HG03039 (cell line): ENCODE results near the gene FCSK.

ENCODE experiments used
- ATAC-seq: cut with Tn5 transposase; IDR thresholded peaks from one replicate; pipeline ENCODE4 v1.9.1; 2021; ENCODE audit warnings: mild to moderate bottlenecking, moderate library complexity; ENCODE audit not compliant: unreplicated experiment

The FCSK gene

DNA sequence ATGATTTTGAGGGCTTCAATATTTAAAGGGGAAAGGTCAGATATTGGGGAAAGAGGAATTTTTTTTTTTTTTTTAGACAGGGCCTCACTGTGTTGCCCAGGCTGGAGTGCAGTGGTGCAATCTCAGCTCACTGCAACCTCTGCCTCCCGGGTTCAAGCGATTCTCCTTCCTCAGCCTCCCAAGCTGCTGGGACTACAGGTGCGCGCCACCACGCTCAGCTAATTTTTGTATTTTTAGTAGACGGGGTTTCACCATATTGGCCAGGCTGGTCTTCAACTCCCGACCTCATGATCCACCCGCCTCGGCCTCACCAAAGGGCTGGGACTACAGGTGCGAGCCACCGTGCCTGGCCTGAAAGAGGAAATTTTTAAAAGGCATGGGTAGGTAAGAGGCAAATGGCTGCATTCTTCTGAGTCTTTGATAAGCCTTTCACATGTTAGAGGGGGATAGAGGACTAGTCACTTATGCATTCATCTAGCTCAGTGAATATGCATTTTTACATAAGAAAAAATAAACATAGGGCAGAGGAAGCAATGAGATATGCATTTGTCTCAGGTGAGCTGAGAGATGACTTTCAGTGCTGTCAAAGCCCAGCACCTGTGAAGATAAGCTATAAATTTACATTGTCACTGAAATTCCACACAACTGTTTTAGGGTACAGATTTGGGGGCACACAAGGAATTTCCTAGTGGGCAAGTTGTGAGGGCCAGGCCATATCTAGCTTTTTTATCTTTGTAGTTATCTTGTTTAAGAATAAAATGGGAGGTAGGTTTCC lies 1.1 kb upstream of the FCSK start:
- ATAC-seq = no peak

DNA sequence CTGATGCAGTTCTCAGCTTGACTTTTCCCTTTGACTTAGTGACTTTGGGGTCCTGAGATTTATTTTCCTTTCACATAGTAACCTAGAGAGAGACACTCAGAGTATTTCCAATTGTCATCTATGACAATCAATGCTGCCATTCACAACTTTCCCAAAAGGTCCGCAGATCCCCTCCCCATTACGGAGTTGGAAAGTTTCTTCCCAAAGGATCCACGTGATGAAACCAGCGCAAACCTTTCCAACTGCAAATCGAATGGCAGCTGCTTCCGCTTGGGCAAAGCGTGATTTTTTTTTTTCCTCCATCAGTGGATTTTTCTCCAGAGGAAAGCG lies 538 bp upstream of the FCSK start:
- ATAC-seq = no peak

DNA sequence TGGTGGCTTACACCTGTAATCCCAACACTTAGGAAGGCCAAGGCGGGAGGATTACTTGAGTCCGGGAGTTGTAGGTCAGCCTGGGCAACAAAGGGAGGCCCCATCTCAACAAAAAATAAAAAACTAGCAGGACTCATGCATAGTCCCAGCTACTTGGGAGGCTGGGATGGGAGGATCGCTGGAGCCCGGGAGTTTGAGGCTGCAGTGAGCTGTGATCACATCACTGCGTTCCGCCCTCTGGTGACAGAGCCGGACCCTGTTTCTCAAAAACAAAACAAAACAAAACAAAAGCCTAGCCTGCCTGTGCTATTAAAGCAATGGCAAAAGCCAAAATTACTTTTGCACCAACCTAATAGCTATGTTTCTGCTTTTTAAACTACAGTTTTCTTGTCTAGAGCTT lies 1.5 kb downstream of the FCSK start:
- no peak for ATAC-seq

DNA sequence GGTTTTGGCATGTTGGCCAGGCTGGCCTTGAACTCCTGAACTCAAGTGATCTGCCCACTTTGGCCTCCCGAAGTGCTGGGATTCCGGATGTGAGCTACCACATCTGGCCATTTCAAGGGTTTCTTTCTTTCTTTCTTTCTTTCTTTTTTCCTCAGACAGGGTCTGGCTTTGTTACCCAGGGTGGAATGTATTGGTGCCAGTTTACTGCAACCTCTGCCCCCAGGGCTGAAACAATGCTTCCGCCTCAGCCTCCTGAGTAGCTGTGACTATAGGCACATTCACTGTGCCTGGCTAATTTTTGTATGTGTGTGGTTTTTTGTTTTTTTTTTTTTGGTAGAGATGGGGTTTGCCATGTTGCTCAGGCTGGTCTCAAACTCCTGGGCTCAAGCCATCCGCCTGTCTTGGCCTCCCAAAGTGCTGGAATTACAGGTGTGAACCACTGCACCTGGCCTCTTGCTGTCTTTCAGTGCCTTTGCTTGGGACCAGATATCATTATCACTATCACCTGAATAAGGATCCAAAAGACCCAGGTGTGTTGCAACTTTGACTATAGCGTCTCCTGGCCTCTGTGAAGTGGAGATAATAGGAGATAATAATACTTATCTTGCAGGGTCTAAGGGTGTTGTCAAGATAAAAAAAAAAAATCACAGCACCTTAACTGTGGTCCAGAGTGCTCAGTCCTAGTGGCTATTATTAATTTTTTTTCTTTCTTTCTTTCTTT lies 3.2 kb downstream of the FCSK start:
- ATAC-seq = no peak

DNA sequence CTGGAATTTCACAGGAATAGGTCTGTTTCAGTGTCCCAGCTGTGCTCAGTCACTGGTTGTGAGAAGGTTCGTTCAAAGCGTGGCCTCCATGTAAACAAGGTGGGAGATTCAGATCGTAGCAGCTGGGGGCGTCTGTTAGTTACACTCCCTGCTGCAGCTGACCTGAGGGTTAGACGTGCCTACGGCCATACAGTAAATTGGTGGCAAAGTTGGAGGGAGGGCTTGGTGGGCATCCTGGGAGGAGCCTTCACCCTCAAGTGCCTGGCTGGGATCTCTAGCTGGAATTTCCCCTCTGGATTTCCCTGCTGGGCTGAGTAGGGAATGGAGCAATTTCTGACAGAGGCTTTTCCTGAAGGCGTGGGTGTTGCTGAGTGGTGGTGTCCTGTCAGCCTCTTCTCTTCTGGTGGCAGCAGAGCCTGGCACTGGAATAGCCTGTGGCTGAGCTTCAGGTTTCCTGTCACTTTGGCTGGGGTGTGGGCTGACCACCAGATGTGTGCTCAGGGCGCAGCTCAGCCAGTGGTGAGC lies 6.4 kb downstream of the FCSK start:
- ATAC-seq = no peak

DNA sequence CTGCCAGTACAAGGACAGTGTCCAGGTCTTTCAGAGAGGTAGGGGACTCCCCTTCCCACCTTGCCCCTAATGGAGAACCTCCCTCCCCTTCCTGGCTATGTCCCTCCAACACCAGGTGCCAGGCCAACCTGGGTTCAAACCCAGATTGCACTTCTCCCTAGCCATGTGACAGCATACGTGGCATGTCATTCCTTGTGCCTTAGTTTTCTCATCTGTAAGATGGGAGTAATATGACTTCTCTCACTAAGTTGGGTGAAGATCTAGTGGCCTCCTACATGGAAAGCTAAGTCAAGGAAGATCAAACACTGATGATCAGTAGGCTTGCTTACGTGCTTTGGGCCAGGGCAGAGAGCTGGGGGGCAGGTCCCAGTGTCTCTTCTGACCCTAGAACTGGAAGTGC lies 8.8 kb downstream of the FCSK start:
- no peak for ATAC-seq

DNA sequence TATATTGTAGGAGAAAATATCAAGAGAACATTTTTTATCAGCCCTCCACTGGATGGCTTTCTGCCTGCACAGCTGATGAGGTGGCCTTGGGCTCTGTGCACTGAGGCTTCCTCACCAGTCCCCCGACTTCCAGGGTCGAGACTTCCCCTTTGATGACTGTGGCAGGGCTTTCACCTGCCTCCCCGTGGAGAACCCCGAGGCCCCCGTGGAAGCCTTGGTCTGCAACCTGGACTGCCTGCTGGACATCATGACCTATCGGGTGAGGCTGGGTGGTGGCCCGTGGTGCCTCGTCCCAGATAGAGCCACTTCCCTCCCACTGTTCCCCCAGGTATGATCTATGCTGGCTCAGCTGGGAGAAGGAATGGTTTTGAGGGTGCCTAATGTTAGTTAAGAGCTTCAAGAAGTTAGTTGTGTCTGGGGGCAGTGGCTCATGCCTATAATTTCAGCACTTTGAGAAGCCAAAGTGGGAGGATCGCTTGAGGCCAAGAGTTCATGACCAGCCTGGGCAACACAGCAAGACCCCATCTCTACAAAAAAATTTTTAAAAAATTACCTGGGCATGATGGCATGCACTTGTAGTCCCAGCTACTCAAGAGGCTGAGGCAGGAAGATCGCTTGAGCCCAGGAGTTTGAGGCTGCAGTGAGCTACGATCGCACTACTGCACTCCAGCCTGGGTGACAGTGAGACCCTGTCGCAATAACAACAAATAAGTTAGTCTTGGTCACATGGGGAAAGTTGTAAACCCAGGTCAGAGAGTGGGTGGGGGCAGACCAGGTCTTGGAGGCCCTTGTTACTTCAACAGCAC lies 11.8 kb downstream of the FCSK start:
- ATAC-seq = no peak

DNA sequence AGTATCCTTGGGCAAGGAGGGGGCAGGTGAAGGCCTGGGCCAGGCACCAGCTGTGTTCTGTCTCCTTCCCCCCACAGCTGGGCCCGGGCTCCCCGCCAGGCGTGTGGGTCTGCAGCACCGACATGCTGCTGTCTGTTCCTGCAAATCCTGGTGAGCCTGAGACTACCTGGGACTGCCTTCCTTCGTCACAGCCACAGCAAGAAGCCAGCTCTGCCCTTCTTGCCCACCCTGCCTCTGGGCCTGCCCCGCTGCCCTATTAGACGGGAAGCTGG lies 12.3 kb downstream of the FCSK start:
- no peak for ATAC-seq

DNA sequence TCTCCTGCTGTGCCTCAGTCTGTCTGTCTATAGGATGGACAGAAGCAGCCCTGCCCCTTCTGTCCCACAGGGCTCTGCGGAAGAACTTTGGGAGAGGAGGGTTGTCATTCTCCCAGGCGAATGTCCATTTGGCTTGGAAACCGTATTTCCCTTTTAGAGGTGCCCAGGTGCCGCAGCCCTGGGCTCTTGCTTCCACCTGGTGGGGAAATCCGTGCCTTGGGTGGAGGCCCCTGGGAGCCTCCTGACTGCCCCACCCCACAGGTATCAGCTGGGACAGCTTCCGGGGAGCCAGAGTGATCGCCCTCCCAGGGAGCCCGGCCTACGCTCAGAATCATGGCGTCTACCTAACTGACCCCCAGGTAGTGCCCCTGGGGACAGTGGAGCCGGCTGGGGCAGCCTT lies 12.7 kb downstream of the FCSK start:
- no peak for ATAC-seq

DNA sequence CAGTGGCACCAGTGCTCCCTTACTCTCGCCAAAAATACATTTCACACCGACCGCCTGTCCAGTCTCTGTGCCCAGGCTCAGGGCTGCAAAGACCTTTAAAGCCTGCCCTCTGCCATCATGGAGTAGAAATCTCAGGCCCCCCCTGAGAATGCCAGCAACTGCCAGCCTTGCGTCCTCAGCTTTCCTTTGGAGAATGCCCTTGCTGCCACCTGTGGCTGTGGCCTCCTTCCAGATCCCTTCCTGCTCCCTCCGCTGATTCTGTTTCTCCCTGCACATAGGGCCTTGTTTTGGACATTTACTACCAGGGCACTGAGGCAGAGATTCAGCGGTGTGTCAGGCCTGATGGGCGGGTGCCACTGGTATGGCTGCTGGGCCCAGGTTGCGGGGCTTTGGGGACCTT lies 13.2 kb downstream of the FCSK start:
- no peak for ATAC-seq

DNA sequence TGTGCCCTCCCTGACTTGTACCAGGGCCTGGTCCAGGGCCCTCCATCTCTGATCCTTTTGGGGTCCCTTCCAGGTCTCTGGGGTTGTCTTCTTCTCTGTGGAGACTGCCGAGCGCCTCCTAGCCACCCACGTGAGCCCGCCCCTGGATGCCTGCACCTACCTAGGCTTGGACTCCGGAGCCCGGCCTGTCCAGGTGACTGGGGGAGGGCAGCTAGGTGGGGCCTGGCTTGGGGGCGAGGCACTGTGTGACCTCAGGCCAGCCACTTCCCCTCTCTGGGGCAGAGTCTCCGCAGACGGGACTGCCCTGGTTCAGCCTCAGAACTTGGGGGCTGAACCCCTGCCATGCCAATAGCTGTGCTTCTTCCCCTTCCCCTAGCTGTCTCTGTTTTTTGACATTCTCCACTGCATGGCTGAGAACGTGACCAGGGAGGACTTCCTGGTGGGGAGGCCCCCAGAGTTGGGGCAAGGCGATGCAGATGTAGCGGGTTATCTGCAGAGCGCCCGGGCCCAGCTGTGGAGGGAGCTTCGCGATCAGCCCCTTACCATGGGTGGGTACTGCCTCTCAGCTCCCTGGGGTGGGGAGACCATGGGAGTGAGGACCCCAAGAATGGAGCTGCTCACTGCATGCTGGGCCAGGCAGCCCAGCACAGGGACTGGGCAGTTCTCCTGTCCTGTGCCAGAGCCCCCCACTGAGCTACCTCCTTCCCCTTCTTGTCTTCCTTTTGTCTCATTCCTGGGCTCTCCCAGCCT lies 14.6 kb downstream of the FCSK start:
- ATAC-seq = no peak

DNA sequence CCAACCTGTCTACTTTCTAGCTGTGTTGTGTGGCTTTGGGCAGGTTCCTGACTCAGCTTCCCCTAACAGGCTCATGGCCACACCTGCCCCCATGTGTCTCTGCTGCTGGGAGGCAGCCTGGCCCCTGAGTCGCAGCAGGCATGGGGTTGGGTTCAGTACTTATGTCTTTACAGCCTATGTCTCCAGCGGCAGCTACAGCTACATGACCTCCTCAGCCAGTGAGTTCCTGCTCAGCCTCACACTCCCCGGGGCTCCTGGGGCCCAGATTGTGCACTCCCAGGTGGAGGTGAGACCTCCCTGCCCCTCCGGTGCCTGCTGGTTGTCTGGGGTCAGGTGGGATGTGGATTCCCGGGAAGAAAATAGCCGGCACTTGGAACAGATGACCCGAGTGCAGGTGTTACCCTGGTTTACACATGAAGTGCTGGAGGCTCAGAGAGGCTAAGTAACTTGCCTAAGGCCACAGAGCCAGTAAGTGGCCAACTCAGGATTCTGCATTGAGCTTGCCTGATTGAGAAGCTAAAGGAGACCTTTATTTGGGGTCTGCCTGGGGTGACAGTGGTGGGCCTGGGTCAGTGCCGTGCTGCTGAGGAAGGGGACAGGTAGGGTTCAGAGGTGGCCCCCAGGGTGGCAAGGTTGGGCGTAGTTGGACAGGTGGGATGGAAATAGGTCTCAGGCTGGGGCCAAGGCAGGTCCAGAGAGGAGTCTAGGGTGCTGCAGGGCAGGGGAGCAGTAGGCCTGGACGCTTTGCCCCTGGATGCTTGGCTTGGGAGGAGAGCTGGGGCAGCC lies 15.9 kb downstream of the FCSK start:
- no peak for ATAC-seq

DNA sequence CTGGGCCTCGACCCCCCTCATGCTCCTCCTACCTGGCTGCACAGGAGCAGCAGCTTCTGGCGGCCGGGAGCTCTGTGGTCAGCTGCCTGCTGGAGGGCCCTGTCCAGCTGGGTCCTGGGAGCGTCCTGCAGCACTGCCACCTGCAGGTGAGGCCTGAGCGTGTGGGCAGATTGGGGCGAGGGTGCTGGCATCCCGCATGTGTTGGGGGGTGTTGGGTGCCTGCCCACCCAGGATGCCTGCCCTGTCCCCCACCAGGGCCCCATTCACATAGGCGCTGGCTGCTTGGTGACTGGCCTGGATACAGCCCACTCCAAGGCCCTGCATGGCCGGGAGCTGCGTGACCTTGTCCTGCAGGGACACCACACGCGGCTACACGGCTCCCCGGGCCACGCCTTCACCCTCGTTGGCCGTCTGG lies 16.5 kb downstream of the FCSK start:
- ATAC-seq = no peak

DNA sequence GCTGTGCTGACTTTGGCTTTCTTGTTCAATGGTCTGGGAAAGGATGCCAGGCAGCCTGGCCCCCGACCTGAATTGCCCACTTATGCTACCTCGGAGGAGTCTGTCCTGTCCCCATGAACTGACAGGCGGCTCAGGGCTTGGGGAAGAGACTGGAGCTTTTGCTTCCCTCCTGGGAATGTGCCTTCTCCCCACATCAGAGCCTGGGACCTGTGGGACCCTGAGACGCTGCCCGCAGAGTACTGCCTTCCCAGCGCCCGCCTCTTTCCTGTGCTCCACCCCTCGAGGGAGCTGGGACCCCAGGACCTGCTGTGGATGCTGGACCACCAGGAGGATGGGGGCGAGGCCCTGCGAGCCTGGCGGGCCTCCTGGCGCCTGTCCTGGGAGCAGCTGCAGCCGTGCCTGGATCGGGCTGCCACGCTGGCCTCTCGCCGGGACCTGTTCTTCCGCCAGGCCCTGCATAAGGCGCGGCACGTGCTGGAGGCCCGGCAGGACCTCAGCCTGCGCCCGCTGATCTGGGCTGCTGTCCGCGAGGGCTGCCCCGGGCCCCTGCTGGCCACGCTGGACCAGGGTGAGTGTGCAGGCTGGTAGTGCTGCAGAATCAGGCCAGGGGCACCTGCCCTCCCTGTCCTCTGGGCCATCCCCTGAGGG lies 18.5 kb downstream of the FCSK start:
- ATAC-seq = no peak

DNA sequence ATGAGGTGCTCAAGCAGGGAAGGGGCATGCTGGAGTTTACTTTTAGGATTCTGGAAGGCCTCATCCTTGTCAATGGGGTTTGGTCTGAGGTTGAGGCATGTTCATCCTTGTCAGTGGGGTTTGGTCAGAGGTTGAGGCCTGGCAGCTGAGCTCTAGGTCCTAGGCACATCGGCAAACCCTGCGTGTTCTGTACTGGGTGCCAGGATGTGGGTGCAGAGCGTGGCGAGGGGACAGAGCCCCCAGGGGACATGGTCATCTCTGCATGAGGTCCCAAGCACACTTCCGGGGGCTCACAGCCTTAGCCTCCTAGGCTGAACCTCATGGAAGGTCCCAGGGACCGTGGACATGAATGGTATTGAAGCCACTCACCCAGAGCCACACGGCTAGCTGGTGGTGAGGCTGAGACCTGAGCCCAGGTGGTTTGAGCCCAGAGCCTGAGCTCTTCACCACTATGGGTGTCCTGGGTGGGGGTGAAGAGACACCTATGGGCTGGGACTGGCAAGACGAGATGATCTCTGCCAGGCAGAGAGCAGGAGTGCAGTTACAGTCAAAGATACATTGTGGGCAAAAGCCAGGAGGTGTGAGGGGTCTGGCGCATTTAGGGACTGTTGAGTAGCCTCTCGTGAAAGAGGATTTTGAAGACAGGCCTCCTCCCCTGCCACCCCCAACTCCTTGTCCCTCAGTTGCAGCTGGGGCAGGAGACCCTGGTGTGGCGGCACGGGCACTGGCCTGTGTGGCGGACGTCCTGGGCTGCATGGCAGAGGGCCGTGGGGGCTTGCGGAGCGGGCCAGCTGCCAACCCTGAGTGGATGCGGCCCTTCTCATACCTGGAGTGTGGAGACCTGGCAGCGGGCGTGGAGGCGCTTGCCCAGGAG lies 19.3 kb downstream of the FCSK start:
- no peak for ATAC-seq

DNA sequence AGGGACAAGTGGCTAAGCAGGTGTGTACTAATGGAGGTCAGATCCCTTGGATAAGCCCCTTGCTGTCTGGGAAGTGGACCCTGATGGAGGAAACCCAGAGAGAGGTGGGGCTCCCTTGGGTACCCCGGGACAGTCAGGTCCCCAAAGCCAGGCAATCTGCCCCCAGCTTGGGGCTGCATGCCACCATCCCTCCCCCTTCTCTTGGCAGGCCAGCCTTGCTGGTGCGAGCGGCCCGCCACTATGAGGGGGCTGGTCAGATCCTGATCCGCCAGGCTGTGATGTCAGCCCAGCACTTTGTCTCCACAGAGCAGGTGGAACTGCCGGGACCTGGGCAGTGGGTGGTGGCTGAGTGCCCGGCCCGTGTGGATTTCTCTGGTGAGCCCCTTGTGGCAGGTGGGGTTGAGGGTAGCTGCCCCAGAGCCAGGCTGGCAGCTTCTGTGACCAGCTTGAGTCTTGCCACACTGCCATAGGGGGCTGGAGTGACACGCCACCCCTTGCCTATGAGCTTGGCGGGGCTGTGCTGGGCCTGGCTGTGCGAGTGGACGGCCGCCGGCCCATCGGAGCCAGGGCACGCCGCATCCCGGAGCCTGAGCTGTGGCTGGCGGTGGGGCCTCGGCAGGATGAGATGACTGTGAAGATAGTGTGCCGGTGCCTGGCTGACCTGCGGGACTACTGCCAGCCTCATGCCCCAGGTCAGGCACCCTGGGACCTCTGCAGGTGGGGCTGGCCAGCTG lies 20.1 kb downstream of the FCSK start:
- ATAC-seq = no peak

DNA sequence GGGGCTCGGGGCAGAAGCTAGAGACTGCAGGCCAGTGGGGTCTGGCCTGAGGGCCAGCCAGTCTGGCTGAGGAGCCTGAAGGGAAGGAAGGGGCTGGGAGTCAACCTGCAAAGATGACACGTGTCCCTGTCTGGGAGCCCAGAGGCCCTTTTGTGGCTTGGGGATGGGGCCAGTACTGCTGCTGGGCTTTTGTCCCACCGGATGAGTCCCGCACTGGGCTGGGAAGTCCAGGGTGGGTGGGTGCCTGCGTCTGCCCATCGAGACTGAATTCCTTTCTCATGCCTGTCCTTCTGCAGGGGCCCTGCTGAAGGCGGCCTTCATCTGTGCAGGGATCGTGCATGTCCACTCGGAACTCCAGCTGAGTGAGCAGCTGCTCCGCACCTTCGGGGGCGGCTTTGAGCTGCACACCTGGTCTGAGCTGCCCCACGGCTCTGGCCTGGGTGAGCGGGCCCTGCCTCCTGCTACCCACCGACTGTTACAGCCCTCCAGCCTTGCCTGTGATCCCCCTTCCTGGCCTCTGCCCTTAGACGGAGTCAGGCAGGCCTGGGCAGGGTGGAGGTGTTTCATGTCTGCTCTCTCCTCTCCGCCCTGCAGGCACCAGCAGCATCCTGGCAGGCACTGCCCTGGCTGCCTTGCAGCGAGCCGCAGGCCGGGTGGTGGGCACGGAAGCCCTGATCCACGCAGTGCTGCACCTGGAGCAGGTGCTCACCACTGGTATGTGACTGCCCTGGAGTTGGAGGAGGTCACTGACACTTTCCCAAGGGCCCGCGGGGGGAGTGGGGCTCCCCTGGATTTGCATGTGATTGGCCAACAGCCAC lies 20.9 kb downstream of the FCSK start:
- no peak for ATAC-seq
